Measurements from ENCODE around the gene PRKCB.
"Not testable (repeated sequence)": the region's sequence is repeated elsewhere in the genome, so short reads cannot be mapped to it uniquely, and the experiment has no call there.

The PRKCB gene

GRCh38 chr16:24018485-24018884 is 182.7 kb downstream of the PRKCB start:
- no peak for DNase-seq (ENCODE audit: low spot score)
- Mint-ChIP-seq H3K9me3 (no peaks in the 10 kb centered on the region), H3K4me3 (no peak overlapping the region), H3K36me3 (ENCODE audit: low read depth) (peaks cover 7% of the 10 kb centered on the region), H3K27ac (no peak overlapping the region), H3K27me3 (ENCODE audit: low read depth) (no peaks in the 10 kb centered on the region), H3K4me1 (ENCODE audit: low read depth) (peaks cover 21% of the 10 kb centered on the region)

- DNase-seq (ENCODE audit: low spot score): no peak
- Mint-ChIP-seq H3K4me1 (ENCODE audit: low read depth) (peaks cover 4% of the 10 kb centered on the region), H3K27ac (no peak overlapping the region), H3K36me3 (ENCODE audit: low read depth) (peaks cover 3% of the 10 kb centered on the region), H3K4me3 (no peak overlapping the region), H3K27me3 (ENCODE audit: low read depth) (no peaks in the 10 kb centered on the region), H3K9me3 (no peaks in the 10 kb centered on the region)
Measured at GRCh38 chr16:24022797-24023196, 187.0 kb downstream of the PRKCB start.

GRCh38 chr16:24023621-24024020 is 187.8 kb downstream of the PRKCB start:
- no peak for DNase-seq (ENCODE audit: low spot score)
- Mint-ChIP-seq H3K27ac (no peak overlapping the region), H3K36me3 (ENCODE audit: low read depth) (peaks cover 3% of the 10 kb centered on the region), H3K27me3 (ENCODE audit: low read depth) (no peaks in the 10 kb centered on the region), H3K4me3 (no peak overlapping the region), H3K4me1 (ENCODE audit: low read depth) (peaks cover 4% of the 10 kb centered on the region), H3K9me3 (no peaks in the 10 kb centered on the region)

- DNase-seq (ENCODE audit: low spot score): no peak
- Mint-ChIP-seq H3K27me3 (ENCODE audit: low read depth) (no peaks in the 10 kb centered on the region), H3K36me3 (ENCODE audit: low read depth) (peaks cover 3% of the 10 kb centered on the region), H3K27ac (no peak overlapping the region), H3K4me1 (ENCODE audit: low read depth) (peaks cover 4% of the 10 kb centered on the region), H3K4me3 (no peak overlapping the region), H3K9me3 (no peaks in the 10 kb centered on the region)
Measured at GRCh38 chr16:24024971-24025370, 189.2 kb downstream of the PRKCB start.

- H3K4me1 Mint-ChIP-seq (ENCODE audit: low read depth): peaks cover 2% of the 10 kb centered on the region
- DNase-seq (ENCODE audit: low spot score): no peak
- no peaks in the 10 kb centered on the region for H3K9me3 Mint-ChIP-seq
- H3K27me3 Mint-ChIP-seq (ENCODE audit: low read depth): no peaks in the 10 kb centered on the region
- H3K27ac Mint-ChIP-seq: no peak overlapping the region
- no peaks in the 10 kb centered on the region for H3K36me3 Mint-ChIP-seq (ENCODE audit: low read depth)
- no peak overlapping the region for H3K4me3 Mint-ChIP-seq
Measured at GRCh38 chr16:24027466-24027865, 191.7 kb downstream of the PRKCB start.

GRCh38 chr16:24029841-24030240 is 194.1 kb downstream of the PRKCB start:
- not testable (repeated sequence) for H3K4me3 Mint-ChIP-seq; DNase-seq (ENCODE audit: low spot score)

GRCh38 chr16:24035127-24035842 is 199.5 kb downstream of the PRKCB start:
- peaks cover 27% of the 10 kb centered on the region for H3K36me3 Mint-ChIP-seq (ENCODE audit: low read depth)
- peak overlapping the region; percentile 51 for H3K4me3 Mint-ChIP-seq
- peaks cover 29% of the 10 kb centered on the region for H3K4me1 Mint-ChIP-seq (ENCODE audit: low read depth)
- H3K9me3 Mint-ChIP-seq: no peaks in the 10 kb centered on the region
- no peaks in the 10 kb centered on the region for H3K27me3 Mint-ChIP-seq (ENCODE audit: low read depth)
- no peak for DNase-seq (ENCODE audit: low spot score)
- H3K27ac Mint-ChIP-seq: peak overlapping the region; percentile 62

More at GRCh38 chr16:24029841-24030240, 194.1 kb downstream of the PRKCB start:
- not testable (repeated sequence) for H3K9me3 Mint-ChIP-seq; H3K27me3 Mint-ChIP-seq (ENCODE audit: low read depth)
- H3K36me3 Mint-ChIP-seq (ENCODE audit: low read depth): peaks cover 16% of the 10 kb centered on the region
- peaks cover 16% of the 10 kb centered on the region for H3K4me1 Mint-ChIP-seq (ENCODE audit: low read depth)
- H3K27ac Mint-ChIP-seq: peak overlapping the region; percentile 20

- peaks cover 27% of the 10 kb centered on the region for H3K4me1 Mint-ChIP-seq (ENCODE audit: low read depth)
- no peaks in the 10 kb centered on the region for H3K9me3 Mint-ChIP-seq
- no peaks in the 10 kb centered on the region for H3K27me3 Mint-ChIP-seq (ENCODE audit: low read depth)
- H3K4me3 Mint-ChIP-seq: no peak overlapping the region
- peaks cover 30% of the 10 kb centered on the region for H3K36me3 Mint-ChIP-seq (ENCODE audit: low read depth)
- no peak for DNase-seq (ENCODE audit: low spot score)
- H3K27ac Mint-ChIP-seq: no peak overlapping the region
Measured at GRCh38 chr16:24036038-24036543, 200.3 kb downstream of the PRKCB start.

GRCh38 chr16:24036614-24037013 is 200.8 kb downstream of the PRKCB start:
- peaks cover 27% of the 10 kb centered on the region for H3K4me1 Mint-ChIP-seq (ENCODE audit: low read depth)
- DNase-seq (ENCODE audit: low spot score): peak; percentile 29
- H3K9me3 Mint-ChIP-seq: no peaks in the 10 kb centered on the region
- H3K36me3 Mint-ChIP-seq (ENCODE audit: low read depth): peaks cover 30% of the 10 kb centered on the region
- no peaks in the 10 kb centered on the region for H3K27me3 Mint-ChIP-seq (ENCODE audit: low read depth)
- H3K4me3 Mint-ChIP-seq: peak overlapping the region; percentile 52
- H3K27ac Mint-ChIP-seq: no peak overlapping the region

GRCh38 chr16:24037335-24037734 is 201.6 kb downstream of the PRKCB start:
- DNase-seq (ENCODE audit: low spot score): no peak
- Mint-ChIP-seq H3K27me3 (ENCODE audit: low read depth) (no peaks in the 10 kb centered on the region), H3K27ac (no peak overlapping the region), H3K4me3 (no peak overlapping the region), H3K9me3 (no peaks in the 10 kb centered on the region), H3K4me1 (ENCODE audit: low read depth) (peaks cover 27% of the 10 kb centered on the region), H3K36me3 (ENCODE audit: low read depth) (peaks cover 30% of the 10 kb centered on the region)

GRCh38 chr16:24041834-24042631 is 206.2 kb downstream of the PRKCB start:
- Mint-ChIP-seq H3K27ac (no peak overlapping the region), H3K9me3 (no peaks in the 10 kb centered on the region), H3K36me3 (ENCODE audit: low read depth) (peaks cover 11% of the 10 kb centered on the region), H3K27me3 (ENCODE audit: low read depth) (no peaks in the 10 kb centered on the region), H3K4me3 (no peak overlapping the region), H3K4me1 (ENCODE audit: low read depth) (peaks cover 2% of the 10 kb centered on the region)
- DNase-seq (ENCODE audit: low spot score): peak; percentile 73

- H3K4me3 Mint-ChIP-seq: no peak overlapping the region
- H3K9me3 Mint-ChIP-seq: no peaks in the 10 kb centered on the region
- no peak overlapping the region for H3K27ac Mint-ChIP-seq
- no peaks in the 10 kb centered on the region for H3K27me3 Mint-ChIP-seq (ENCODE audit: low read depth)
- no peak for DNase-seq (ENCODE audit: low spot score)
- H3K4me1 Mint-ChIP-seq (ENCODE audit: low read depth): no peaks in the 10 kb centered on the region
- H3K36me3 Mint-ChIP-seq (ENCODE audit: low read depth): peaks cover 6% of the 10 kb centered on the region
Measured at GRCh38 chr16:24044467-24044866, 208.7 kb downstream of the PRKCB start.

GRCh38 chr16:24045641-24046040 is 209.9 kb downstream of the PRKCB start:
- Mint-ChIP-seq H3K36me3 (ENCODE audit: low read depth) (no peaks in the 10 kb centered on the region), H3K4me1 (ENCODE audit: low read depth) (no peaks in the 10 kb centered on the region), H3K27ac (no peak overlapping the region), H3K9me3 (no peaks in the 10 kb centered on the region), H3K27me3 (ENCODE audit: low read depth) (no peaks in the 10 kb centered on the region), H3K4me3 (no peak overlapping the region)
- DNase-seq (ENCODE audit: low spot score): no peak

- no peak overlapping the region for H3K4me3 Mint-ChIP-seq
- no peaks in the 10 kb centered on the region for H3K4me1 Mint-ChIP-seq (ENCODE audit: low read depth)
- no peak overlapping the region for H3K27ac Mint-ChIP-seq
- H3K9me3 Mint-ChIP-seq: no peaks in the 10 kb centered on the region
- DNase-seq (ENCODE audit: low spot score): no peak
- H3K27me3 Mint-ChIP-seq (ENCODE audit: low read depth): no peaks in the 10 kb centered on the region
- peaks cover 4% of the 10 kb centered on the region for H3K36me3 Mint-ChIP-seq (ENCODE audit: low read depth)
Measured at GRCh38 chr16:24046442-24046841, 210.7 kb downstream of the PRKCB start.
